ENCODE data around the gene USP17L13.
"Not testable (repeated sequence)": the region's sequence is repeated elsewhere in the genome, so short reads cannot be mapped to it uniquely, and the experiment has no call there.

Gene USP17L13

GRCh38 chr4:9224596-9224995 is at the start of gene USP17L13:
Gene USP17L13, plus strand, starts transcription at chr4:9224896. Its CDS starts 0 bp downstream, at chr4:9224896.
- not testable (repeated sequence) for DNase-seq (ENCODE audit: low read depth); H3K4me3 ChIP-seq (ENCODE audit: low read depth, low read length)

- not testable (repeated sequence) for H3K4me3 ChIP-seq (ENCODE audit: low read depth, low read length); DNase-seq (ENCODE audit: low read depth)
Measured at GRCh38 chr4:9210357-9210756, 14.3 kb upstream of the USP17L13 start, which contains the start of gene USP17L10. Gene USP17L10, plus strand, starts transcription at chr4:9210657. Its CDS starts 0 bp downstream, at chr4:9210657.

GRCh38 chr4:9214701-9215100 is 10.0 kb upstream of the USP17L13 start:
- H3K4me3 ChIP-seq (ENCODE audit: low read depth, low read length); DNase-seq (ENCODE audit: low read depth): not testable (repeated sequence)

- not testable (repeated sequence) for H3K4me3 ChIP-seq (ENCODE audit: low read depth, low read length); DNase-seq (ENCODE audit: low read depth)
Measured at GRCh38 chr4:9215105-9215504, 9.6 kb upstream of the USP17L13 start, which contains the start of gene USP17L11. Gene USP17L11, plus strand, starts transcription at chr4:9215405. Its CDS starts 0 bp downstream, at chr4:9215405.

- H3K4me3 ChIP-seq (ENCODE audit: low read depth, low read length); DNase-seq (ENCODE audit: low read depth): not testable (repeated sequence)
Measured at GRCh38 chr4:9219852-9220251, 4.8 kb upstream of the USP17L13 start, which contains the start of gene USP17L12. Gene USP17L12, plus strand, starts transcription at chr4:9220152. Its CDS starts 0 bp downstream, at chr4:9220152.

- not testable (repeated sequence) for DNase-seq (ENCODE audit: low read depth); H3K4me3 ChIP-seq (ENCODE audit: low read depth, low read length)
Measured at GRCh38 chr4:9230249-9230648, 5.6 kb downstream of the USP17L13 start.

- DNase-seq (ENCODE audit: low read depth) = not testable (repeated sequence)
Measured at GRCh38 chr4:9234085-9234484, 9.4 kb downstream of the USP17L13 start, which contains the start of gene USP17L15. Gene USP17L15, plus strand, starts transcription at chr4:9234385. Its CDS starts 0 bp downstream, at chr4:9234385.

GRCh38 chr4:9238461-9238860 is 13.8 kb downstream of the USP17L13 start:
- H3K4me3 ChIP-seq (ENCODE audit: low read depth, low read length); DNase-seq (ENCODE audit: low read depth): not testable (repeated sequence)

More at GRCh38 chr4:9234085-9234484, 9.4 kb downstream of the USP17L13 start, which contains the start of gene USP17L15:
- not testable (repeated sequence) for H3K4me3 ChIP-seq (ENCODE audit: low read depth, low read length)

GRCh38 chr4:9243579-9243978 is 18.9 kb downstream of the USP17L13 start, which contains the start of gene USP17L17:
Gene USP17L17, plus strand, starts transcription at chr4:9243879. Its CDS starts 0 bp downstream, at chr4:9243879.
- H3K4me3 ChIP-seq (ENCODE audit: low read depth, low read length); DNase-seq (ENCODE audit: low read depth): not testable (repeated sequence)

GRCh38 chr4:9247953-9248680 is 23.4 kb downstream of the USP17L13 start, which contains the start of gene USP17L18:
Gene USP17L18, plus strand, starts transcription at chr4:9248630. Its CDS starts 0 bp downstream, at chr4:9248630.
- DNase-seq (ENCODE audit: low read depth); H3K4me3 ChIP-seq (ENCODE audit: low read depth, low read length): not testable (repeated sequence)

- not testable (repeated sequence) for DNase-seq (ENCODE audit: low read depth); H3K4me3 ChIP-seq (ENCODE audit: low read depth, low read length)
Measured at GRCh38 chr4:9253078-9253477, 28.4 kb downstream of the USP17L13 start, which contains the start of gene USP17L19. Gene USP17L19, plus strand, starts transcription at chr4:9253378. Its CDS starts 0 bp downstream, at chr4:9253378.

- DNase-seq (ENCODE audit: low read depth); H3K4me3 ChIP-seq (ENCODE audit: low read depth, low read length): not testable (repeated sequence)
Measured at GRCh38 chr4:9257824-9258223, 33.1 kb downstream of the USP17L13 start, which contains the start of gene USP17L20. Gene USP17L20, plus strand, starts transcription at chr4:9258124. Its CDS starts 0 bp downstream, at chr4:9258124.

GRCh38 chr4:9262572-9262971 is 37.9 kb downstream of the USP17L13 start, which contains the start of gene USP17L21:
Gene USP17L21, plus strand, starts transcription at chr4:9262872. Its CDS starts 0 bp downstream, at chr4:9262872.
- not testable (repeated sequence) for DNase-seq (ENCODE audit: low read depth)

GRCh38 chr4:9267319-9267718 is 42.6 kb downstream of the USP17L13 start, which contains the start of gene USP17L22:
Gene USP17L22, plus strand, starts transcription at chr4:9267619. Its CDS starts 0 bp downstream, at chr4:9267619.
- H3K4me3 ChIP-seq (ENCODE audit: low read depth, low read length) = not testable (repeated sequence)

More at GRCh38 chr4:9262572-9262971, 37.9 kb downstream of the USP17L13 start, which contains the start of gene USP17L21:
- not testable (repeated sequence) for H3K4me3 ChIP-seq (ENCODE audit: low read depth, low read length)

GRCh38 chr4:9271719-9272118 is 47.0 kb downstream of the USP17L13 start:
- not testable (repeated sequence) for H3K4me3 ChIP-seq (ENCODE audit: low read depth, low read length); DNase-seq (ENCODE audit: low read depth)

More at GRCh38 chr4:9267319-9267718, 42.6 kb downstream of the USP17L13 start, which contains the start of gene USP17L22:
- not testable (repeated sequence) for DNase-seq (ENCODE audit: low read depth)

Data from GM12864 (cell line).